Left lung (tissue), 10 donors: ENCODE measurements around the gene RNF11. TPM values are rescaled to one million over a fixed set of nuclear protein-coding genes. Genes with fewer than 3 reads are reported as not detected.

Experiments used
- ATAC-seq: fragments of 200-7000 bp; cut with Tn5 transposase; one replicate; pipeline ENCODE4 v1.9.1; 2020; ENCODE audit warnings: moderate library complexity
- DNase-seq, 4 donors: peaks; one replicate each; pipeline ENCODE4 v3.0.0-alpha.2; 2013 to 2020
- H3K27ac ChIP-seq, 2 donors: fragments of 200-600 bp; sonication (generic) in 1 of 2; one replicate each; pipeline versions ENCODE4 v1.5.0 to v1.8.0; 2020 to 2021
- H3K27me3 ChIP-seq, 2 donors: fragments of 200-600 bp; sonication (generic) in 1 of 2; one replicate each; pipeline versions ENCODE4 v1.5.0 to v1.8.0; 2020 to 2021
- H3K36me3 ChIP-seq, 2 donors: fragments of 200-600 bp; sonication (generic) in 1 of 2; one replicate each; pipeline versions ENCODE4 v1.5.0 to v1.8.0; 2020 to 2021
- H3K4me1 ChIP-seq, 2 donors: fragments of 200-600 bp; one replicate each; pipeline ENCODE4 v1.8.0; 2021
- H3K4me3 ChIP-seq, 2 donors: fragments of 200-600 bp; sonication (generic) in 1 of 2; one replicate each; pipeline versions ENCODE4 v1.5.0 to v1.8.0; 2020 to 2021; ENCODE audit warnings: mild to moderate bottlenecking in 1 of 2
- H3K9me3 ChIP-seq, 2 donors: fragments of 200-600 bp; sonication (generic) in 1 of 2; one replicate each; pipeline versions ENCODE4 v1.5.0 to v1.8.0; 2020 to 2021
- CTCF ChIP-seq, 2 donors: fragments of 200-600 bp; sonication (generic) in 1 of 2; IDR thresholded peaks; one replicate each; pipeline versions ENCODE4 v1.5.0 to v1.8.0; 2021; ENCODE audit warnings: antibody characterized with exemption in 2 of 2
- intact Hi-C, 2 donors: fragments of 100-400 bp; cut with DNase I; formaldehyde crosslinking; loops; one replicate each; pipeline versions ENCODE4 v1.11.2 to v1.14.2; 2022
- polyA plus RNA-seq, 6 donors: library from polyadenylated mRNA; unstranded; fragments of 120-200 nt; gene quantifications; one replicate each; pipeline ENCODE4 v1.2.1, GENCODE V29; 2013; ENCODE audit not compliant: insufficient read length in 6 of 6
- total RNA-seq, 2 donors: library from RNA; stranded (reverse); fragmentation: NEBNext Ultra II Directional; extraction: Animal tissue kit (Norgen Biotek cat#: 25700); gene quantifications; one replicate each; pipeline ENCODE4 v1.2.1, GENCODE V29; 2021
- donor health status: DM: no; HTN: yes; CAD: no.
- donor health status: DM: no; HTN: no; CAD: no.

Gene RNF11
- total and polyA plus RNA-seq, 8 donors, result 90.1 to 114 (median 97.7) TPM

- peaks cover 0 to 49% of the 10 kb centered on the region in 2 donors for H3K36me3 ChIP-seq
- no peak for TF ChIP-seq CTCF (IDR thresholded peaks at IDR 0.05)
- intact Hi-C loops, result no loop called here
- no peaks in the 10 kb centered on the region for H3K27me3 ChIP-seq
- peaks cover 2 to 10% of the 10 kb centered on the region in 2 donors for H3K4me1 ChIP-seq
- ATAC-seq, result no peak
- H3K4me3 ChIP-seq, result no peak overlapping the region
- no peaks in the 10 kb centered on the region for H3K9me3 ChIP-seq
- DNase-seq, result no peak
- no peak overlapping the region for H3K27ac ChIP-seq
Observed at GRCh38 chr1:51272916-51273315, 36.8 kb downstream of the RNF11 start.

- intact Hi-C loops, result no loop called here
Observed at GRCh38 chr1:51274676-51275075, 38.6 kb downstream of the RNF11 start.

GRCh38 chr1:51276286-51276685 lies 40.2 kb downstream of the RNF11 start:
- intact Hi-C loops, result no loop called here
- Histone ChIP-seq H3K27me3 (no peaks in the 10 kb centered on the region), H3K36me3 (peaks cover 0 to 45% of the 10 kb centered on the region in 2 donors), H3K9me3 (no peaks in the 10 kb centered on the region), H3K27ac (no peak overlapping the region), H3K4me1 (no peaks in the 10 kb centered on the region), H3K4me3 (no peak overlapping the region)
- ATAC-seq (no peak), DNase-seq (no peak)
- TF ChIP-seq CTCF (IDR thresholded peaks at IDR 0.05), result no peak

More at GRCh38 chr1:51274676-51275075, 38.6 kb downstream of the RNF11 start:
- no peak for TF ChIP-seq CTCF (IDR thresholded peaks at IDR 0.05)
- no peaks in the 10 kb centered on the region for H3K9me3 ChIP-seq
- ATAC-seq (no peak), DNase-seq (no peak)
- H3K27ac ChIP-seq, result no peak overlapping the region
- no peak overlapping the region for H3K4me3 ChIP-seq
- H3K36me3 ChIP-seq, result peaks cover 0 to 57% of the 10 kb centered on the region in 2 donors
- H3K4me1 ChIP-seq, result no peaks in the 10 kb centered on the region
- H3K27me3 ChIP-seq, result no peaks in the 10 kb centered on the region

GRCh38 chr1:51280321-51280978 lies 44.4 kb downstream of the RNF11 start:
- Histone ChIP-seq H3K4me1 (peaks cover 0 to 6% of the 10 kb centered on the region in 2 donors), H3K27ac (no peak overlapping the region), H3K36me3 (peaks cover 0 to 28% of the 10 kb centered on the region in 2 donors), H3K27me3 (no peaks in the 10 kb centered on the region), H3K4me3 (no peak overlapping the region), H3K9me3 (no peaks in the 10 kb centered on the region)
- TF ChIP-seq CTCF (IDR thresholded peaks at IDR 0.05), result no peak
- DNase-seq (no peak), ATAC-seq (no peak)
- intact Hi-C loops, result no loop called here

GRCh38 chr1:51281807-51282206 lies 45.7 kb downstream of the RNF11 start:
- Histone ChIP-seq H3K36me3 (peaks cover 0 to 23% of the 10 kb centered on the region in 2 donors), H3K9me3 (no peaks in the 10 kb centered on the region), H3K27me3 (no peaks in the 10 kb centered on the region), H3K4me3 (no peak overlapping the region), H3K27ac (no peak overlapping the region), H3K4me1 (peaks cover 0 to 6% of the 10 kb centered on the region in 2 donors)
- DNase-seq, result no peak
- intact Hi-C loops, result no loop called here
- no peak for ATAC-seq
- no peak for TF ChIP-seq CTCF (IDR thresholded peaks at IDR 0.05)
